Liver (tissue), 9 donors: Measurements from ENCODE around the gene STXBP6. TPM values are rescaled to one million over a fixed set of nuclear protein-coding genes. Genes with fewer than 3 reads are reported as not detected.

Experiments used
- DNase-seq: peaks from one replicate; pipeline ENCODE4 v3.0.0-alpha.2; 2017; ENCODE audit warnings: low spot score
- H3K27ac ChIP-seq, 2 donors: one replicate each; pipeline ENCODE4 v1.7.0; 2013; ENCODE audit warnings: inconsistent platforms in 2 of 2, low read length in 2 of 2, control low read depth in 1 of 2, low read depth in 1 of 2, mild to moderate bottlenecking in 1 of 2
- H3K27me3 ChIP-seq, 4 donors: one replicate each; pipeline versions ENCODE4 v1.6.1 to v1.7.0; 2013; ENCODE audit warnings: low read length in 3 of 4, inconsistent platforms in 1 of 4, mild to moderate bottlenecking in 1 of 4, moderate library complexity in 1 of 4; ENCODE audit not compliant: control insufficient read depth in 4 of 4, insufficient read depth in 4 of 4
- H3K36me3 ChIP-seq, 4 donors: one replicate each; pipeline versions ENCODE4 v1.6.1 to v1.7.0; 2013; ENCODE audit warnings: low read length in 3 of 4, mild to moderate bottlenecking in 3 of 4, low read depth in 1 of 4, moderate library complexity in 1 of 4; ENCODE audit not compliant: control insufficient read depth in 4 of 4, insufficient read depth in 3 of 4
- H3K4me1 ChIP-seq, 4 donors: one replicate each; pipeline versions ENCODE4 v1.6.1 to v1.7.0; 2013; ENCODE audit warnings: low read length in 3 of 4, mild to moderate bottlenecking in 3 of 4, moderate library complexity in 1 of 4; ENCODE audit not compliant: control insufficient read depth in 4 of 4, insufficient read depth in 4 of 4
- H3K4me3 ChIP-seq, 3 donors: one replicate each; pipeline versions ENCODE4 v1.6.1 to v1.7.0; 2013; ENCODE audit warnings: low read length in 3 of 3, control low read depth in 1 of 3, low read depth in 1 of 3, mild to moderate bottlenecking in 1 of 3
- H3K9ac ChIP-seq, 2 donors: one replicate each; pipeline ENCODE4 v1.7.0; 2013; ENCODE audit warnings: low read length in 2 of 2, mild to moderate bottlenecking in 2 of 2, moderate library complexity in 2 of 2, control low read depth in 1 of 2, low read depth in 1 of 2
- H3K9me3 ChIP-seq, 4 donors: one replicate each; pipeline versions ENCODE4 v1.6.1 to v1.7.0; 2013; ENCODE audit warnings: low read length in 3 of 4; ENCODE audit not compliant: control insufficient read depth in 4 of 4
- EGR1 ChIP-seq, 2 donors: IDR thresholded peaks; 2 replicates each; pipeline ENCODE4 v1.6.1; 2016 to 2018; ENCODE audit warnings: antibody characterized with exemption in 2 of 2, low read depth in 2 of 2
- FOXA1 ChIP-seq: IDR thresholded peaks from 2 replicates; pipeline ENCODE4 v1.6.1; 2016; ENCODE audit warnings: antibody characterized with exemption
- FOXA2 ChIP-seq: IDR thresholded peaks from 2 replicates; pipeline ENCODE4 v1.6.1; 2016; ENCODE audit warnings: antibody characterized with exemption
- GABPA ChIP-seq, 2 donors: IDR thresholded peaks in 1 of 2; conservative IDR thresholded peaks in 1 of 2; 2 replicates each; pipeline ENCODE4 v1.6.1; 2016; ENCODE audit warnings: antibody characterized with exemption in 2 of 2, mild to moderate bottlenecking in 1 of 2, moderate library complexity in 1 of 2
- HNF4A ChIP-seq, 2 donors: conservative IDR thresholded peaks; 2 replicates each; pipeline ENCODE4 v1.6.1; 2016; ENCODE audit warnings: antibody characterized with exemption in 2 of 2, mild to moderate bottlenecking in 2 of 2
- HNF4G ChIP-seq: IDR thresholded peaks from 2 replicates; pipeline ENCODE4 v1.6.1; 2016; ENCODE audit warnings: antibody characterized with exemption
- JUND ChIP-seq, 2 donors: IDR thresholded peaks; 2 replicates each; pipeline ENCODE4 v1.6.1; 2016; ENCODE audit warnings: antibody characterized with exemption in 2 of 2
- NR2F2 ChIP-seq: IDR thresholded peaks from 2 replicates; pipeline ENCODE4 v1.6.1; 2016; ENCODE audit warnings: antibody characterized with exemption
- RAD21 ChIP-seq, 2 donors: IDR thresholded peaks; 2 replicates each; pipeline ENCODE4 v1.6.1; 2016; ENCODE audit warnings: antibody characterized with exemption in 2 of 2, mild to moderate bottlenecking in 2 of 2
- SP1 ChIP-seq: IDR thresholded peaks from 2 replicates; pipeline ENCODE4 v1.6.1; 2018; ENCODE audit warnings: antibody characterized with exemption, mild to moderate bottlenecking
- TAF1 ChIP-seq: conservative IDR thresholded peaks from 2 replicates; pipeline ENCODE4 v1.6.1; 2016; ENCODE audit warnings: antibody characterized with exemption, mild to moderate bottlenecking
- YY1 ChIP-seq: IDR thresholded peaks from 2 replicates; pipeline ENCODE4 v1.6.1; 2016; ENCODE audit warnings: antibody characterized with exemption, mild to moderate bottlenecking
- WGBS: extraction: QIAGEN DNeasy Blood & Tissue Kit; methylation state at CpG from one replicate; pipeline ENCODE4 v1.1.7; 2013; 5-methylcytosine and 5-hydroxymethylcytosine counted together
- polyA plus RNA-seq, 2 donors: library from polyadenylated mRNA; stranded (reverse) in 1 of 2; unstranded in 1 of 2; fragments of 200-250 nt in 1 of 2; fragments of >200 nt in 1 of 2; fragmentation: Nextera tagmentation in 1 of 2; extraction: Ambion mirVana in 1 of 2; gene quantifications; one replicate each; pipeline versions ENCODE4 v1.2.1 to v1.2.3, GENCODE V29; 2013 to 2015
- total RNA-seq, 2 donors: library from RNA; depleted of rRNA; stranded (reverse); fragments of >200 nt; gene quantifications; one replicate each; pipeline ENCODE4 v1.2.3, GENCODE V29; 2014
- TF ChIP-seq, protein P1 (sequence below): IDR thresholded peaks from 2 replicates; pipeline ENCODE4 v1.6.1; 2016; ENCODE audit warnings: antibody characterized with exemption
- TF ChIP-seq, protein P2 (sequence below): IDR thresholded peaks from 2 replicates; pipeline ENCODE4 v1.6.1; 2016; ENCODE audit warnings: antibody characterized with exemption, mild to moderate bottlenecking
- TF ChIP-seq, protein P3 (sequence below): IDR thresholded peaks from 2 replicates; pipeline ENCODE4 v1.6.1; 2016; ENCODE audit warnings: antibody characterized with exemption
- donor health status: healthy.
- donor health status: healthy.
- donor health status: healthy.
- donor health status: healthy.
- donor health status: healthy.

Gene STXBP6
- total and polyA plus RNA-seq, 4 donors: 1.4 to 3.8 (median 1.8) TPM

DNA sequence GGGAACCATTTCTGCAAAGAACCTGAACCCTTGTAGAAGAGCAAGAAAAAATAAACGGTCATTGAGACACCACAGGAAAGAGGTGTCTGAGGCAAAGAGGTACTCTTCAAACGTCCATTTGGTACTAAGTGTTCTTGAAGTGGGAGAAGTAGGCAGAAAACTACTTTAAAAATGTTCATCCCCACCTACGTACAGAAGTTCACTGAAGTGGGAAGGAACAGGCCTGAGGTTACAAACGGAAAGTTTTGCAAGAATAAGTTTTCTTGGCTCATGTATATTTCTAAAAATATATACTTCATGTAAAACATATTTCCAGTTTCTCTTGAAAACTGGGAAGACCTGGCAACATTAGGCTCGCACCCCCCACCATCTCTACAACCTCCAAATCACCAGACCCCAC is 61.2 kb downstream of the STXBP6 start:
- no peaks in the 10 kb centered on the region for H3K27me3 ChIP-seq
- no peak for DNase-seq
- H3K27ac ChIP-seq: no peak overlapping the region
- no peak overlapping the region for H3K4me3 ChIP-seq
- WGBS: 76% methylated on average over 5 of the region's 5 CpGs
- no peak for TF ChIP-seq YY1
- no peak for TF ChIP-seq JUND (IDR thresholded peaks at IDR 0.05)
- TF ChIP-seq HNF4G: no peak
- TF ChIP-seq NR2F2: no peak
- no peak for TF ChIP-seq SP1
- no peak for TF ChIP-seq GABPA (IDR thresholded peaks at IDR 0.05 in 1 of 2, conservative IDR thresholded peaks at IDR 0.05 in 1 of 2)
- TF ChIP-seq FOXA2: no peak
- TF ChIP-seq, protein P1, sequence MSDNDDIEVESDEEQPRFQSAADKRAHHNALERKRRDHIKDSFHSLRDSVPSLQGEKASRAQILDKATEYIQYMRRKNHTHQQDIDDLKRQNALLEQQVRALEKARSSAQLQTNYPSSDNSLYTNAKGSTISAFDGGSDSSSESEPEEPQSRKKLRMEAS: no peak
- TF ChIP-seq EGR1 (IDR thresholded peaks at IDR 0.05; ENCODE audit: low read depth in 2 of 2): no peak
- TF ChIP-seq, protein P2, sequence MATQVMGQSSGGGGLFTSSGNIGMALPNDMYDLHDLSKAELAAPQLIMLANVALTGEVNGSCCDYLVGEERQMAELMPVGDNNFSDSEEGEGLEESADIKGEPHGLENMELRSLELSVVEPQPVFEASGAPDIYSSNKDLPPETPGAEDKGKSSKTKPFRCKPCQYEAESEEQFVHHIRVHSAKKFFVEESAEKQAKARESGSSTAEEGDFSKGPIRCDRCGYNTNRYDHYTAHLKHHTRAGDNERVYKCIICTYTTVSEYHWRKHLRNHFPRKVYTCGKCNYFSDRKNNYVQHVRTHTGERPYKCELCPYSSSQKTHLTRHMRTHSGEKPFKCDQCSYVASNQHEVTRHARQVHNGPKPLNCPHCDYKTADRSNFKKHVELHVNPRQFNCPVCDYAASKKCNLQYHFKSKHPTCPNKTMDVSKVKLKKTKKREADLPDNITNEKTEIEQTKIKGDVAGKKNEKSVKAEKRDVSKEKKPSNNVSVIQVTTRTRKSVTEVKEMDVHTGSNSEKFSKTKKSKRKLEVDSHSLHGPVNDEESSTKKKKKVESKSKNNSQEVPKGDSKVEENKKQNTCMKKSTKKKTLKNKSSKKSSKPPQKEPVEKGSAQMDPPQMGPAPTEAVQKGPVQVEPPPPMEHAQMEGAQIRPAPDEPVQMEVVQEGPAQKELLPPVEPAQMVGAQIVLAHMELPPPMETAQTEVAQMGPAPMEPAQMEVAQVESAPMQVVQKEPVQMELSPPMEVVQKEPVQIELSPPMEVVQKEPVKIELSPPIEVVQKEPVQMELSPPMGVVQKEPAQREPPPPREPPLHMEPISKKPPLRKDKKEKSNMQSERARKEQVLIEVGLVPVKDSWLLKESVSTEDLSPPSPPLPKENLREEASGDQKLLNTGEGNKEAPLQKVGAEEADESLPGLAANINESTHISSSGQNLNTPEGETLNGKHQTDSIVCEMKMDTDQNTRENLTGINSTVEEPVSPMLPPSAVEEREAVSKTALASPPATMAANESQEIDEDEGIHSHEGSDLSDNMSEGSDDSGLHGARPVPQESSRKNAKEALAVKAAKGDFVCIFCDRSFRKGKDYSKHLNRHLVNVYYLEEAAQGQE: no peak
- no peaks in the 10 kb centered on the region for H3K36me3 ChIP-seq
- H3K9ac ChIP-seq: no peak overlapping the region
- peaks cover 0 to 2% (median 0%) of the 10 kb centered on the region in 4 donors for H3K4me1 ChIP-seq
- no peaks in the 10 kb centered on the region for H3K9me3 ChIP-seq

DNA sequence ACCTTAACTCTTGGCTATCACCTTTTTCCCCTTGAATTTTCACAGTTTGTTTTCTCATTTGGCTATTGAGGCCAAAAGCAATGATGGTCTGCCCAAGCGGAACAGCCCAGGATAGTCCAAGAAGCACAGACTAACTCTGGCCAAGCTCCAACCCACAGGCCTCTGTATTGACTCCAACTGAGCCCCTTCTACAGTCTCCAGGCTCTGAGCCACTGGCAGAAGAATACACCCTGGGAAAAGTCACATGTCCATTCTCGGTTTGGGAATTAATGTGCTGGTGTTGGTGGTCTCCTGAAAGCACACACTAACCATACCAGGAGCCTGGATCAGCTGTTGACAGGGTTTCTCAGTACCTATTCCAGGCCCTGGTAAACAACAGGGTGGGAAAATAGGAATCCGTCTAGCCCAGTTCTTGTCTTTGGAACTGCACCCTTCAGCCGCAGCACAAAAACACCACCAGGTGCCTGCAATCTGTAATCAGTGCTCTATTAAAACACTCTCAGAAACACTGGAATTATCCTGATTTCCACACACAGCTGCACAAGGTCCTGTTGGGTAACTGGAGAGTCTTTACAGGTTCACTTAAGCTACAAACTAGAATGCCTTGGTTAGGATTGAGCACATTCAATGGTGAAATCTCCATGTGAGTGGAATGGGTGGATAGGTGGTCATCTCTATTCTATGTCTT is 63.6 kb downstream of the STXBP6 start:
- TF ChIP-seq SP1: no peak
- no peak for TF ChIP-seq NR2F2
- TF ChIP-seq TAF1: no peak
- TF ChIP-seq GABPA (IDR thresholded peaks at IDR 0.05 in 1 of 2, conservative IDR thresholded peaks at IDR 0.05 in 1 of 2): no peak
- no peak for TF ChIP-seq FOXA1
- DNase-seq: no peak
- Histone ChIP-seq H3K27me3 (no peaks in the 10 kb centered on the region), H3K27ac (no peak overlapping the region), H3K36me3 (no peaks in the 10 kb centered on the region), H3K9me3 (no peaks in the 10 kb centered on the region), H3K9ac (no peak overlapping the region), H3K4me1 (peaks cover 0 to 2% (median 0%) of the 10 kb centered on the region in 4 donors), H3K4me3 (no peak overlapping the region)
- WGBS: 95% methylated on average over 4 of the region's 4 CpGs

DNA sequence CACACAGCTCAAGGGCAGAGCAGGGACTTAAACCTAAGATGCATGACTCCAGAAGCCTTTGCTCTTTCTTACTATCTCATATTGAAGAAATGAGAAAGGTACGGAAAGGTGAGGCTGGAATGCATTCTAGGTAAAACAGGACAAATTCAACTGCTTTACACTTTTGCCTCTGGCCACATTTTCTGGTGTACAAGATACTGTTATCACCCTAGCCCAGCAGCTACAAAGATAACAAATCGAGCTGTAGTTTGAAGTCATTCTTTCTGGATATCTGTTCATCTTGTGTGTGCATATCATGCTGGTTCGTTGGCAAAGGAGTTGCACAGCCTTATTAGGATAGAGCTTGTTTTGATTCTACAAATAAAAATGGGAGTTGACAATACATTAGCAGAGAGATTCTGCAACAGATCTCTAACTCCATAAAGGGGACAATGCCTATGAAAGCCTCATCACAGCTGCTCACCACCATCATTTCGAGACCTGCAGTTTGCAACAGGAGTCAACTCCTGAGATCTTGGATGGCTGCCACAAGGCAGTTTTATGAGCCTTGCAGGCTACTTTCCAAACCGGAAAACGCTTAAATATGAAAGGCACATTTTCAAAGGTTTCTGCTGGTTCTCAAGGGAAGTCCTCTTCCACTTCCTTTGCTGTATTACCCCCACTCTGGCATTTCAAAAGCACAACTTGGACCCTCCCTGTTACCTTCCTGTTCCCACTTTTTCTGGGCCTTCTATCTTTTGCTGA is 64.9 kb downstream of the STXBP6 start:
- Histone ChIP-seq H3K4me1 (peaks cover 0 to 2% (median 0%) of the 10 kb centered on the region in 4 donors), H3K9ac (no peak overlapping the region), H3K4me3 (no peak overlapping the region), H3K36me3 (no peaks in the 10 kb centered on the region), H3K27ac (no peak overlapping the region), H3K27me3 (no peaks in the 10 kb centered on the region), H3K9me3 (no peaks in the 10 kb centered on the region)
- 67% methylated on average over 6 of the region's 6 CpGs for WGBS
- no peak for DNase-seq
- no peak for TF ChIP-seq RAD21 (IDR thresholded peaks at IDR 0.05)
- TF ChIP-seq NR2F2: no peak
- no peak for TF ChIP-seq SP1
- no peak for TF ChIP-seq JUND (IDR thresholded peaks at IDR 0.05)
- no peak for TF ChIP-seq HNF4A (conservative IDR thresholded peaks at IDR 0.05)
- TF ChIP-seq, protein P2: no peak
- TF ChIP-seq, protein P3, sequence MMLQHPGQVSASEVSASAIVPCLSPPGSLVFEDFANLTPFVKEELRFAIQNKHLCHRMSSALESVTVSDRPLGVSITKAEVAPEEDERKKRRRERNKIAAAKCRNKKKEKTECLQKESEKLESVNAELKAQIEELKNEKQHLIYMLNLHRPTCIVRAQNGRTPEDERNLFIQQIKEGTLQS: no peak
- TF ChIP-seq EGR1 (IDR thresholded peaks at IDR 0.05; ENCODE audit: low read depth in 2 of 2): no peak
- TF ChIP-seq YY1: no peak
- TF ChIP-seq, protein P1: no peak
